GM19025 (cell line): ENCODE results near the gene ELOVL2.
A peak's percentile ranks its signal among the peaks of the same experiment; 100 is the strongest.

Experiments used
- ATAC-seq: cut with Tn5 transposase; IDR thresholded peaks from one replicate; pipeline ENCODE4 v1.9.1; 2021; ENCODE audit warnings: mild to moderate bottlenecking, low read depth, moderate library complexity; ENCODE audit not compliant: unreplicated experiment

ELOVL2 gene

DNA sequence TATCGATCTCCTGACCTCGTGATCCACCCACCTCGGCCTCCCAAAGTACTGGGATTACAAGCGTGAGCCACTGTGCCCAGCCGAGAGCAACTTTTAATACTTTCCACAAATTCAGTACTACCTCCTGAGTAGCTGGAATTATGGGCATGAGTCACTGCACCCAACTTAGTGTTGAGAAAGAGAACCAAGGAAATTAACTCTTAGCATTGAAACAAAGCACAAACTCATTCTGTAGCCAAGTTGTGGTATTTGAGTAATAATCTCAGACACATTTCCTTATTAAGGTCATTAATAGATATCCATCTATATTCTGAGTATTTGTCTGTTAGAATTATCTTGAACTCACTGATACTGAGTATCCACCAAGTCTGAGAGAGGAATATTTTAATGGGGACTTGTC, 14.3 kb upstream of the ELOVL2 start:
- ATAC-seq = no peak

- no peak for ATAC-seq
Measured at GRCh38 chr6:11056871-11057270, 12.8 kb upstream of the ELOVL2 start.

DNA sequence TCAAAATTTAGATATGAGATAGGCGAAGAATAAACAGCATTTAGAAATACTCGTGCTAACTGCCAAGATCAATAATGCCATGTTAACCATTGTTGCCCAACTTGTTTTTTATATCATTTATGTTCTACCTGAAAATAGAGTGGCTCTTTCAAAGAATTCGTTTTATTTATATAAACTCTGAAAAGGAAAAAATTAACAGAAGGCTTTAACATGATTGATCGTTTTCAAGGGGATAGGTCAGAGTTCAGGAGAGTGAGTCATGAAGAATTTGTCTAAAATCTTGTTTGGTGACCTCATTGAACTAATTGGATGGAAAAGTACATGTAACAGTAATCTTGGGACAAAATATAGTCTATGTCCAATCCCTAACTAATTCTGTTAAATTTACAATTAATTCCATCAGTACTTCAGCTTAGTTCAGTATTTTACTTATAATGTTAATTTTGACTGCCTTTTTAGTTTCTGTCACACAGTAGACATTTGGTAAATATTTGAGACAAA, 11.1 kb upstream of the ELOVL2 start:
- ATAC-seq = no peak

- no peak for ATAC-seq
Measured at GRCh38 chr6:11054722-11055121, 10.6 kb upstream of the ELOVL2 start.

GRCh38 chr6:11053307-11053706, 9.2 kb upstream of the ELOVL2 start:
- no peak for ATAC-seq

- no peak for ATAC-seq
Measured at GRCh38 chr6:11050731-11051130, 6.6 kb upstream of the ELOVL2 start.

GRCh38 chr6:11044712-11045167, 635 bp upstream of the ELOVL2 start:
- no peak for ATAC-seq

GRCh38 chr6:11043378-11043960, 636 bp downstream of the ELOVL2 start:
- ATAC-seq = peak; percentile 18

DNA sequence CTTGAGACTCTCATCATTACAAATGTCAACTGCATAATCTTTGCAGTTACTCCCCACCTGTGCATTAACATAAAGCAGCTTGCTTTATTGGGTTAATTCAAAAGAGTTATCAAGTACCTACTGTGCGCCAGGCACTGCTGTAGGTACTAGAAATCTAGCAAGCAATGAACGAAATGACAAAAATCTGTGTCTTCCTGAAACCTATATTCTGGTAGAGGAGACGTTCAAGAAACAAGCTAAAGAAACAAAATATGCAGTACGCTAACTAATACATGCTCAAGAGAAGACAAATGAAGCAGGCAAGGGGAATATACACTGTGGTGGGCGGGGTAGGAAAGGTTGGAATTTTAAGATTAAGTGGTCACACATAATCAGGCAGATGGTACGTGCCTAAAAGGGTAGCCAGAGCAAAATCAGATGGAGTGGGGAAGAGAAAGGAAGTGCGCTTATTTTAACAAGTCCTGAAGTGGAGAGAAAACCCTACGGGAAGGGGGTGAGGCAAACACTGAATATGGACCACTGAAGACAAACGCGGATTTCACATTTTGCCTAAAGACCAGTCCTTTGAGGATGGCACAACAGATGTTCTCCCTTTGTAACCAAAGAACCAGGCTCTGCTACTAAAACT, 1.2 kb downstream of the ELOVL2 start:
- no peak for ATAC-seq

GRCh38 chr6:11042025-11042749, 1.9 kb downstream of the ELOVL2 start:
- ATAC-seq = no peak

DNA sequence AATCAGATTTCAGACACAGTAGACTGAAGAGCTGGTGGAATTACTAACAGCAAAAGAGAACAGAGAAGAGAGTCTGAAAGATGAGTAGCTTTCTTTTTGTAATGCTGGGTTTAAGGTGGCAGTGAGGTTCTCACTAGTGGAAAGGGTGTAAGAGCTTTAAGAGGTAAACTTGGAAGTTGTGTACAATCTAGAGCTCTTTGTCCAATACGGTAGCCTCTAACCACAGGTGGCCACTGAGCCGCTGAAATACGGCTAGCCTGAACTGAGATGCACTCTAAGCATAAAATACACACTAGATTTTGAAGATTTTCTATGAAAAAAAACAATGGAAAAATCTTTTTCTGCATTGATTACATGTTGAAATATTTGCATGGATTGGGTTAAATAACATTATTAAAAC, 4.0 kb downstream of the ELOVL2 start:
- ATAC-seq = no peak

DNA sequence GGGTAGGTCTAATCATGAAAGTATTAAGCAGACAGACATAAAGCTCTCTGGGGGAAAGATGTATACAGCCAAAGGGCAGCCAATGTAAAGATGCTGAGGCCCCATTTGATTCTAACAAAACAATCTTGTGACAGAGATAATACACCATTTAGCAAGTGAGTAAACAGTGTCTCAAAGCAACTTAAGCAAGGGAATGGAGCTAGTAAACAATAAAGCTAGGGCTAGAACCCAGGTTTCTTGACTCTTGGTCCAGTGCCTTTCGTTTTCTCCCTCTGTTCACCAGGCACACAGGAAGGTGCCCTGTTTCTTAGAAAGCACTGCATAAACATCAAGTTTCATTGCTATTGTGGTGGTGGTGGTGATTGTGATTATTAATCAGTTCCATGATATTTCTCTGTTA, 5.1 kb downstream of the ELOVL2 start:
- ATAC-seq = no peak

- ATAC-seq = no peak
Measured at GRCh38 chr6:11036977-11037430, 7.1 kb downstream of the ELOVL2 start.

DNA sequence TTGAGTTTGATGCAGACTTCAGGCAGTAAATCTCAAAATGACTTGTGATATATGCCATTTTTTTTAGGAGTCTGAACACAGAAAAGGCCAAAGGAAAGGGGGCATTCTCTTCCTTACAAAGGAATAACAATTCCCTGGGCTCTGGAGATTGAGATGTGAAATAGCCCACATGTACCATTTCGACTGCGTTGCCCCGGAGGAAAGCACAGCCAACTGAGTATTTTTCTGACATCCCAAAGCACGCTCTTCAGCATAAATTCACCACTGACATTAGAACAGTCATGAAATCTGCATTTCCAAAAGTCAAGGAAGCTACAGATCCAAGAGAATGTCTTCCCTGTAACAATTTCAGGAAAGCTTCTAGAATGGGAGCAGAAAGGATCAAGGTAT, 7.8 kb downstream of the ELOVL2 start:
- no peak for ATAC-seq

GRCh38 chr6:11035616-11036350, 8.3 kb downstream of the ELOVL2 start:
- no peak for ATAC-seq

DNA sequence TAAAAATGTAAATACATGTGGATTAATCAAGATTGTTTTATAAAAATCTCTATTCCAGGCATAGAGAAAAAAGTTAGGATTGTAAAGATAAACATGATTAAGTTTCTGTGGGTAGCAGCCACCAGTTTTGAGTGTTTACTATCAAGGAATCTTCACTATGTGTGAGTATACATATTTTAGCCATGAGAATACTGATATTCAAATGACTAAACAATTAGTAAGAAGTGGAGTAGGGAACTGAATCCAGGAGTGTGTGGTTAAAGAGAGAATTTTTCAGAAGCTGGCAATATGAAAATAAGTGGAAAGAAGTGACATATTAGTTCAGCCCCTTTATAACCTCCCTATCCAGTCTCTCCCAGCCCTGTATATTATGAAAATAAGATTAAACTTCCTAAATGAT, 10.3 kb downstream of the ELOVL2 start:
- ATAC-seq = no peak

GRCh38 chr6:11030904-11031303, 13.2 kb downstream of the ELOVL2 start:
- no peak for ATAC-seq

DNA sequence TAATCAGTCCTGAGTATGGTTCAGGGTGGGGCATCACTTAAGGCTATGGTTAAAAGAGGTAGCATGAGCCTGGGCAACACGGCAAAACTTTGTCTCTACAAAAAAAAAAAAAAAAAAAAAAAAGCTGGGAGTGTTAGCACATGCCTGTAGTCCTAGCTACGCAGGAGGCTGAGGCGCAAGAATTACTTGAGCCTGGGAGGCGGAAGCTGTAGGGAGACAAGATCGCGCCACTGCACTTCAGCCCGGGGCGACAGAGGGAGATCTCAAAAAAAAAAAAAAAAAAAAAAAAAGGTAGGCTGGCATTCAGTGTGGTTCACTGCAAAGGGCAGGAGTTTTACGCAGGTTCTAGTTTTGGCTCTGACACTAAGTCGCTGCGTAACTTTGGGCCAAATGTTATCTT, 15.1 kb downstream of the ELOVL2 start:
- no peak for ATAC-seq

DNA sequence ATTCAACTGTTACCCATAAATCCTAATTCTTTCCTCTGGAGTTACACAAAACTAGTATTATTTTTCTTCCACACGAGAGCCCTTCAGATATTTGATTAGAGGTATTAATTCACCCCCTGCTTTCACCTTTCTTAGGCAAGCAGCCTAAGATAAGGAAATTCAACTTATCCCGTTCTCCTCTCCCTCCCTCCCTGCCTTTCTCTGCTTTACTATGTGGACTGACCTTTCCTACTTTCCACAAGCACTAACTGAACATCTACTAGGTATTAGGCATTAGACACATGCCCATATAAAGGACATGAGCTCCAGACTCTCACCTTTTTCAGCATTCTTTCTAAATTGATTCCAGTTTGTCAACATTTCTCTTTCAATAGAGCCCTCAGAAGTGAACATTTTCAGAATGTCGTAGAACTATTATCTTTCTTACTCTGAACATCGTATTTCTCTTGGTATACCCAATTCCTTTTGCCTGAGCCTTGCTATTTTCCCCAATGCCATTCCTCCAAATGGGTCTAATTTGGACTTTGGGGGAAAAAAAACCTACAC, 16.5 kb downstream of the ELOVL2 start:
- no peak for ATAC-seq

- ATAC-seq = peak; percentile 69
Measured at GRCh38 chr6:11025921-11026635, 18.0 kb downstream of the ELOVL2 start.
